RWPE1 (cell line): Measurements from ENCODE around the gene CFP.

Experiments
- CTCF ChIA-PET: fragments of 350-600 bp; sonication (Branson Sonifier 250); formaldehyde crosslinking; extraction: SDS; loops from one replicate; lab custom pipeline; 2021; lab: Yijun Ruan, JAX
- POLR2A ChIA-PET: fragments of 400-600 bp; formaldehyde crosslinking; extraction: SDS; loops from one replicate; lab custom pipeline; 2020; ENCODE audit warnings: antibody characterized with exemption; ENCODE audit not compliant: low non-redundant PET; lab: Yijun Ruan, JAX
- DNase-seq: peaks from one replicate; pipeline ENCODE4 v3.0.0; 2012; ENCODE audit warnings: low spot score
- H3K27ac ChIP-seq: fragments of 450-650 bp; 2 replicates; pipeline ENCODE4 v1.5.1; 2017
- CTCF ChIP-seq: fragments of 450-650 bp; conservative IDR thresholded peaks from 2 replicates; pipeline ENCODE4 v1.5.1; 2017; ENCODE audit warnings: low read depth, mild to moderate bottlenecking

Gene CFP

GRCh38 chrX:47659421-47659726 is 29.6 kb upstream of the CFP start:
- no peak for DNase-seq
- POLR2A ChIA-PET: no interaction called here
- CTCF ChIA-PET: no interaction called here
- peak overlapping the region; percentile 92 for H3K27ac ChIP-seq
- no peak for TF ChIP-seq CTCF

GRCh38 chrX:47658684-47659420 is 29.1 kb upstream of the CFP start, which contains the start of gene UXT:
UXT (minus strand) TSS chrX:47659180; CDS start chrX:47658927, 253 bp downstream.
- H3K27ac ChIP-seq: peak within 1 kb of the TSS; percentile 92
- CTCF ChIA-PET: interaction anchor here (0.8 kb wide), 1 partner anchor 10 kb away, joined by 4 read pairs; no protein-coding TSS in a partner anchor
- no peak for TF ChIP-seq CTCF
- POLR2A ChIA-PET: no interaction called here
- peak; percentile 85 for DNase-seq

- CTCF ChIA-PET: interaction anchor here (0.8 kb wide), 1 partner anchor 10 kb away, joined by 4 read pairs; no protein-coding TSS in a partner anchor
- no peak for DNase-seq
- no peak for TF ChIP-seq CTCF
- POLR2A ChIA-PET: no interaction called here
- H3K27ac ChIP-seq: peak overlapping the region; percentile 92
These were observed 28.6 kb upstream of the CFP start for GRCh38 chrX:47658301-47658683.

GRCh38 chrX:47651043-47651905 is 21.5 kb upstream of the CFP start:
- ChIA-PET CTCF (no interaction called here), POLR2A (no interaction called here)
- peak overlapping the region; percentile 84 for H3K27ac ChIP-seq
- no peak for DNase-seq
- TF ChIP-seq CTCF: no peak

- DNase-seq: peak; percentile 91
- TF ChIP-seq CTCF: no peak
- ChIA-PET POLR2A (no interaction called here), CTCF (no interaction called here)
- H3K27ac ChIP-seq: peak within 1 kb of the TSS; percentile 84
These were observed 20.7 kb upstream of the CFP start, which contains the start of gene ELK1 for GRCh38 chrX:47650164-47651042. ELK1 (minus strand) TSS chrX:47650563; CDS start chrX:47641441, 9,122 bp downstream.

GRCh38 chrX:47649781-47650163 is 20.0 kb upstream of the CFP start:
- TF ChIP-seq CTCF: no peak
- ChIA-PET CTCF (no interaction called here), POLR2A (no interaction called here)
- DNase-seq: peak; percentile 3
- H3K27ac ChIP-seq: peak overlapping the region; percentile 84
